ENCODE results near the gene DNM3.

The DNM3 gene

DNA sequence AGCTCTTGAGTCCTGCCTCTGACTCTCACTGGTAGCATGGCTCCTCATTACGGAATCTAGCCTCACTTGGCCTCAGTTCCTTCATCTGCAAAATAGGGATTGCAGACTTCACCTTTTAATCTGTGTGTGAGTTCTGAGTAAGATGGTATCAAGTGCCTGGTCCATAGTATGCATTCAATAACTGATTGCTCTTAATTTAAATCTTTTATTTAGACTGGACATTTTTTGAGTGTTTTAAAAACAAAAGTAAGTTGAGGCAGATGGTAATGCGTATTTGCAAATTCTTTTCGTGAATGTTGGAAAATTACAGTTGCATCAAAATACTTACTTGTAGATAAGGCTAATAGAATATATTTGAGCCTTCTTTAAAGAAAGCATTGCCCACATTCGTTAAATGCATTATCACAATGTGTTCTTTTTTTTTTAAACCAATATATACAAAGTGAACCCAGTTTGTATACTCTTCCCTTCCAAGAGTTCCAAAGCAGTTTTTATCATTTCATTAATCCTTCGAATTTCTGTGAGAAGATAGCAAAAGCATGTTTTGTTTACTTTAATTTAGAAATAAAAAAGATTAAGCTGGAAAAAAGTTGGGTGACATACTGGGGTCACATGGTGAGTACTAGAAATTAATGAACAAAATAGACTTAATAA lies 8.1 kb downstream of the DNM3 start:
- no peak overlapping the region for H3K4me3 ChIP-seq (replicated peaks; ENCODE audit: low read depth, low read length)
- TF ChIP-seq, protein P1, sequence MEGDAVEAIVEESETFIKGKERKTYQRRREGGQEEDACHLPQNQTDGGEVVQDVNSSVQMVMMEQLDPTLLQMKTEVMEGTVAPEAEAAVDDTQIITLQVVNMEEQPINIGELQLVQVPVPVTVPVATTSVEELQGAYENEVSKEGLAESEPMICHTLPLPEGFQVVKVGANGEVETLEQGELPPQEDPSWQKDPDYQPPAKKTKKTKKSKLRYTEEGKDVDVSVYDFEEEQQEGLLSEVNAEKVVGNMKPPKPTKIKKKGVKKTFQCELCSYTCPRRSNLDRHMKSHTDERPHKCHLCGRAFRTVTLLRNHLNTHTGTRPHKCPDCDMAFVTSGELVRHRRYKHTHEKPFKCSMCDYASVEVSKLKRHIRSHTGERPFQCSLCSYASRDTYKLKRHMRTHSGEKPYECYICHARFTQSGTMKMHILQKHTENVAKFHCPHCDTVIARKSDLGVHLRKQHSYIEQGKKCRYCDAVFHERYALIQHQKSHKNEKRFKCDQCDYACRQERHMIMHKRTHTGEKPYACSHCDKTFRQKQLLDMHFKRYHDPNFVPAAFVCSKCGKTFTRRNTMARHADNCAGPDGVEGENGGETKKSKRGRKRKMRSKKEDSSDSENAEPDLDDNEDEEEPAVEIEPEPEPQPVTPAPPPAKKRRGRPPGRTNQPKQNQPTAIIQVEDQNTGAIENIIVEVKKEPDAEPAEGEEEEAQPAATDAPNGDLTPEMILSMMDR (IDR thresholded peaks at IDR 0.05; ENCODE audit: low read depth, low read length, missing control alignments) = no peak
- no peak for DNase-seq (ENCODE audit: extremely low read depth, low read depth)

DNA sequence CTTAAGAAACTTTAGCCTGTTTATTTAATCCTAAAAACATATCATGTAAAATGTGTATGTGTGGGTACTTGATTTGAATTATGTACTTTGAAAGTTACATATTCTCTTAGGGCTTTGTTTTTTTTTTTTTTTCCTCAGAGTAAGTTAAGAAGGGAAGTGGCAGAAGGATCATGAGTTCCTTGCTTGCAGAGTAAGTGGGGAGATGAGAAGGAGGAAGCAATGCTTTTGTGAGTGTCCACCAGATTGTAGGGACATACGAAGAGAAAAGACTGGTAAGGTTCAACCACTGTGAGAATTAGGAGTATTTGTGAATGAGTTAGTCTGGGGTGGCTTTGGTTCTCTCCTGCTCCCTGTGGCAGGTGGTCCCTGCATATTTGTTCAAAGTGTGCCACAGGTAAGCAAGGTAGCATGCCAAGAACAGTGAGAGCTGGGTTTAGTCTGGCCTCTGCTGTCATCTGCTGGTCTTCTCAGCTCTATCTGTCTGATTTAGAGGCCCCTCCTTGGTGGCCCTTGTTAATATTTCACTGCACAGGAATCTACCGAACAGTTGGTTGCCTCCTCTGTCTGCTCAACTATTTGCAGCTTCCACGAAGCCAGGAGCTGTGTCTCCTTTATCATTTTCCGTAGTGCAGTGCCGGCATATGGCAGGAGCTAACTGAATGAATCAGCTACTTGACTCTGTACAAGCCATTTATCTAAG lies 9.5 kb downstream of the DNM3 start:
- H3K4me3 ChIP-seq (replicated peaks; ENCODE audit: low read depth, low read length) = no peak overlapping the region
- TF ChIP-seq, protein P1 (IDR thresholded peaks at IDR 0.05; ENCODE audit: low read depth, low read length, missing control alignments) = no peak
- DNase-seq (ENCODE audit: extremely low read depth, low read depth) = no peak

DNA sequence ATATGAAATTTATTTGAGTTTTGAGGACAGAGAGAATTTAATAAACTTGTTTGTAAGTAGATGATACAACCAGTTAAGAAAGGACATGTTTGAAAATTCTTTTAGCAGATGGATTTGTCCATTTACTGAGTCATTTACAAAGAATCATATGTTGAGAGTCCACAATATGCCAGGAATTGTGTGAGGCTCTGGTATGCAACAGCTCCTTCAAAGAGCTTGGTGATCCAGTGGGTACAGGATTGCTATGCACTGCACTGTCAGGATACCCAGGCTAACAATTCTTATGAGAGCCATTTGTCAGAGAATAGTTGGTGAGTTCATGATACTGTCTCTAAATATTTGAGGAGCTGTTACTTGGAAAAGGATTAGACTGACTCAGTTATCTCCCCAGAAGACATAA lies 11.0 kb downstream of the DNM3 start:
- no peak overlapping the region for H3K4me3 ChIP-seq (replicated peaks; ENCODE audit: low read depth, low read length)
- no peak for DNase-seq (ENCODE audit: extremely low read depth, low read depth)
- TF ChIP-seq, protein P1 (IDR thresholded peaks at IDR 0.05; ENCODE audit: low read depth, low read length, missing control alignments) = no peak

DNA sequence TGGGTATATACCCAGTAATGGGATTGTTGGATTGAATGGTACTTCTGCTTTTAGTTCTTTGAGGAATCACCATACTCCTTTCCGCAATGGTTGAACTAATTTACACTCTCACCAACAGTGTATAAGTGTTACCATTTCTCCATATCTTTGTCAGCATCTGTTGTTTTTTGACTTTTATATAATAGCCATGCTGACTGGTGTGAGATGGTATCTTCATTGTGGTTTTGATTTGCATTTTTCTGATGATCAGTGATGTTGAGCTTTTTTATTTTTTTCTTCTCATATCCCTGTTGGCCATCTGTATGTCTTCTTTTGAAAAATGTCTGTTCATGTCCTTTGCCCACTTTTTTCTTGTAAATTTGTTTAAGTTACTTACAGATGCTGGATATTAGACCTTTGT lies 14.1 kb downstream of the DNM3 start:
- no peak for DNase-seq (ENCODE audit: extremely low read depth, low read depth)
- TF ChIP-seq, protein P1 (IDR thresholded peaks at IDR 0.05; ENCODE audit: low read depth, low read length, missing control alignments) = no peak
- no peak overlapping the region for H3K4me3 ChIP-seq (replicated peaks; ENCODE audit: low read depth, low read length)

DNA sequence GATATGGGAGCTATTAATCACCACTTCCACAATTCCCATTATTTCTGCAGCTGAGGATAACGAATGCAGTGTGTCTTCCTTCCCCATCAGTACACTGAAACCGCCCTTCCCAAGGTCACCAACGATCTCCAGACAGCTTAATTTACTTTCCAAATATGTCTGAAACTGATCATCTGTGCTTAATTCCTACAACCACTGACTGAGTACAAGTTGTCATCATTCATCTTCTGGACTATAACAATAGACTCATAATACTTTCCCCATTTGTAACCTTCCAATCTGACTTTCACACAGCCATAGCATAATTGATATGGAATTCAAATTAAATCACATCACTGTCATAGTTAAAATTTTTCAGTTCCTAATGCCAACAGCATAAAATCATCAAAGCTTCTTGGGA lies 17.4 kb downstream of the DNM3 start:
- TF ChIP-seq, protein P1 (IDR thresholded peaks at IDR 0.05; ENCODE audit: low read depth, low read length, missing control alignments) = no peak
- no peak for DNase-seq (ENCODE audit: extremely low read depth, low read depth)
- H3K4me3 ChIP-seq (replicated peaks; ENCODE audit: low read depth, low read length) = no peak overlapping the region

DNA sequence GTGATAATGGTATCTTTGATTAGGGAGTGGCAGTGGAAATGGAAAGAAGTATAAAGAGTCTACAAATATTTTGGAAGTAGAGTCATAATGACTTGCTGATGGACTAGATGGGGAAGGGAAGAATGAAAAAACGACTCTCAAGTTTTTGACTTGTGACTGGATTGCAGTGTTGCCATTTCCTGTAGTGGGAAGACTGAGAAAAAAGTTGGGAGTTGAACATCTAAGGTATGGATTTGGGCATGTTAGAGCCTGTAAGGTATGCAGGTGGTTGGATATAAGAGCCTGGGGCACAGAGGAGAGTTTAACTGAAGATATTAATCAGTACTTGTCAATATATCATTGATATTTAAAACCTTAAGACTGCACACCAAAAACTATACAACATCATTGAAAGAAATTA lies 19.4 kb downstream of the DNM3 start:
- TF ChIP-seq, protein P1 (IDR thresholded peaks at IDR 0.05; ENCODE audit: low read depth, low read length, missing control alignments) = no peak
- no peak for DNase-seq (ENCODE audit: extremely low read depth, low read depth)
- no peak overlapping the region for H3K4me3 ChIP-seq (replicated peaks; ENCODE audit: low read depth, low read length)
